KBM-7 (cell line): Measurements from ENCODE around the gene CAPZA3.
A peak's percentile ranks its signal among the peaks of the same experiment; 100 is the strongest.
"Not testable (repeated sequence)": the region's sequence is repeated elsewhere in the genome, so short reads cannot be mapped to it uniquely, and the experiment has no call there.

Experiments used
- DNase-seq: peaks from one replicate; pipeline ENCODE4 v3.0.0-alpha.2; 2015
- in situ Hi-C: fragments of 300-500 bp; cut with MboI; formaldehyde crosslinking; loops from 2 replicates; pipeline ENCODE4 v1.14.3; 2020; ENCODE audit warnings: low sequenced_read_pairs, low pct_unique_long_range_greater_than_20kb, mixed read lengths

Gene CAPZA3

GRCh38 chr12:18752280-18752920, 14.5 kb downstream of the CAPZA3 start:
- in situ Hi-C loops, result no loop called here
- peak; percentile 48 for DNase-seq

GRCh38 chr12:18752947-18753346, 15.0 kb downstream of the CAPZA3 start:
- in situ Hi-C loops, result no loop called here

GRCh38 chr12:18753481-18754123, 15.7 kb downstream of the CAPZA3 start:
- in situ Hi-C loops, result no loop called here
- no peak for DNase-seq

More at GRCh38 chr12:18752947-18753346, 15.0 kb downstream of the CAPZA3 start:
- DNase-seq, result no peak

GRCh38 chr12:18754124-18754707, 16.3 kb downstream of the CAPZA3 start:
- no peak for DNase-seq
- in situ Hi-C loops, result no loop called here

- in situ Hi-C loops, result no loop called here
- no peak for DNase-seq
These were observed 17.4 kb downstream of the CAPZA3 start for GRCh38 chr12:18755341-18755740.

GRCh38 chr12:18766479-18766878, 28.6 kb downstream of the CAPZA3 start:
- in situ Hi-C loops, DNase-seq: not testable (repeated sequence)

GRCh38 chr12:18782827-18783226, 44.9 kb downstream of the CAPZA3 start:
- no peak for DNase-seq
- in situ Hi-C loops, result no loop called here

GRCh38 chr12:18785465-18785864, 47.5 kb downstream of the CAPZA3 start:
- DNase-seq, in situ Hi-C loops: not testable (repeated sequence)
